ENCODE results near the gene TEX26. TPM values are rescaled to one million over a fixed set of nuclear protein-coding genes. Genes with fewer than 3 reads are reported as not detected.

Gene TEX26
- total RNA-seq, 4 donors from 2014 or later, result 0.27 TPM; not detected in 3

- TF ChIP-seq POLR2A (IDR thresholded peaks at IDR 0.05) (no peak), CTCF (IDR thresholded peaks at IDR 0.05) (no peak)
- H3K4me1 ChIP-seq, result no peaks in the 10 kb centered on the region
- no peak for DNase-seq
- H3K27ac ChIP-seq, result no peak overlapping the region
- H3K4me3 ChIP-seq (replicated peaks in 1 of 3), result no peak overlapping the region
- no peaks in the 10 kb centered on the region for H3K36me3 ChIP-seq
- intact Hi-C loops (cut with DNase I), result no loop called here
- H3K27me3 ChIP-seq, result no peaks in the 10 kb centered on the region
- H3K9me3 ChIP-seq, result no peaks in the 10 kb centered on the region
- WGBS, 2 donors, result 72 to 76% methylated on average over 3 of the region's 3 CpGs
These were observed 50.0 kb downstream of the TEX26 start for GRCh38 chr13:30982506-30982905.

GRCh38 chr13:30982906-30983305 is 50.5 kb downstream of the TEX26 start:
- Histone ChIP-seq H3K36me3 (no peaks in the 10 kb centered on the region), H3K27ac (no peak overlapping the region), H3K9me3 (no peaks in the 10 kb centered on the region), H3K4me1 (no peaks in the 10 kb centered on the region), H3K27me3 (no peaks in the 10 kb centered on the region), H3K4me3 (replicated peaks in 1 of 3) (no peak overlapping the region)
- TF ChIP-seq POLR2A (IDR thresholded peaks at IDR 0.05), result no peak
- TF ChIP-seq CTCF (IDR thresholded peaks at IDR 0.05), result no peak
- 90 to 95% methylated on average over 3 of the region's 3 CpGs for WGBS, 2 donors
- DNase-seq, result no peak
- intact Hi-C loops (cut with DNase I), result no loop called here

GRCh38 chr13:30983431-30983830 is 51.0 kb downstream of the TEX26 start:
- no peaks in the 10 kb centered on the region for H3K4me1 ChIP-seq
- no peak for DNase-seq
- H3K36me3 ChIP-seq, result no peaks in the 10 kb centered on the region
- H3K27ac ChIP-seq, result no peak overlapping the region
- H3K4me3 ChIP-seq (replicated peaks in 1 of 3), result no peak overlapping the region
- intact Hi-C loops (cut with DNase I), result no loop called here
- WGBS, 2 donors, result 65 to 74% methylated on average over 4 of the region's 4 CpGs
- no peaks in the 10 kb centered on the region for H3K9me3 ChIP-seq
- TF ChIP-seq CTCF (IDR thresholded peaks at IDR 0.05), result no peak
- no peak for TF ChIP-seq POLR2A (IDR thresholded peaks at IDR 0.05)
- no peaks in the 10 kb centered on the region for H3K27me3 ChIP-seq

- no peaks in the 10 kb centered on the region for H3K27me3 ChIP-seq
- no peak overlapping the region for H3K4me3 ChIP-seq (replicated peaks in 1 of 3)
- no peaks in the 10 kb centered on the region for H3K36me3 ChIP-seq
- DNase-seq, result no peak
- no peaks in the 10 kb centered on the region for H3K4me1 ChIP-seq
- intact Hi-C loops (cut with DNase I), result no loop called here
- H3K27ac ChIP-seq, result no peak overlapping the region
- TF ChIP-seq CTCF (IDR thresholded peaks at IDR 0.05), result no peak
- TF ChIP-seq POLR2A (IDR thresholded peaks at IDR 0.05), result no peak
- no peaks in the 10 kb centered on the region for H3K9me3 ChIP-seq
- 89 to 94% methylated on average over 4 of the region's 4 CpGs for WGBS, 2 donors
These were observed 52.2 kb downstream of the TEX26 start for GRCh38 chr13:30984620-30985019.

- 89 to 91% methylated on average over 3 of the region's 3 CpGs for WGBS, 2 donors
- H3K36me3 ChIP-seq, result no peaks in the 10 kb centered on the region
- DNase-seq, result no peak
- no peaks in the 10 kb centered on the region for H3K4me1 ChIP-seq
- H3K9me3 ChIP-seq, result no peaks in the 10 kb centered on the region
- H3K27me3 ChIP-seq, result no peaks in the 10 kb centered on the region
- no peak overlapping the region for H3K27ac ChIP-seq
- intact Hi-C loops (cut with DNase I), result no loop called here
- no peak overlapping the region for H3K4me3 ChIP-seq (replicated peaks in 1 of 3)
- TF ChIP-seq POLR2A (IDR thresholded peaks at IDR 0.05) (no peak), CTCF (IDR thresholded peaks at IDR 0.05) (no peak)
These were observed 53.3 kb downstream of the TEX26 start for GRCh38 chr13:30985637-30986205.
